PC-9 (cell line): ENCODE results near the gene ADAMTSL5. TPM values are rescaled to one million over a fixed set of nuclear protein-coding genes. Genes with fewer than 3 reads are reported as not detected.

ENCODE experiments used
- BruUV-seq: library from RNA; stranded (reverse); fragments of 400-500 nt; replicated peaks from 2 replicates; lab custom pipeline; 2021; lab: Mats Ljungman, UMichigan
- CTCF ChIA-PET: fragments of 300-600 bp; sonication (Branson Sonifier 250); formaldehyde crosslinking; loops from one replicate; lab custom pipeline; 2022; ENCODE audit warnings: antibody characterized with exemption; lab: Charles Lee
- POLR2A ChIA-PET: fragments of 300-600 bp; sonication (Branson Sonifier 250); formaldehyde crosslinking; loops from one replicate; lab custom pipeline; 2022; ENCODE audit warnings: antibody characterized with exemption; ENCODE audit not compliant: unreplicated experiment; lab: Charles Lee
- DNase-seq, 2 experiments: peaks; one replicate each; pipeline versions ENCODE4 v3.0.0 to v3.0.0-alpha.2; 2015 to 2022; ENCODE audit warnings: mixed read lengths in 1 of 2
- H2AFZ ChIP-seq: fragments of 200-600 bp; sonication (generic); 2 replicates; pipeline ENCODE4 v1.8.1; 2017; ENCODE audit warnings: antibody characterized with exemption
- H3F3A ChIP-seq: fragments of 200-600 bp; sonication (generic); 2 replicates; pipeline ENCODE4 v1.8.1; 2017; ENCODE audit warnings: antibody characterized with exemption, mild to moderate bottlenecking, low read depth; ENCODE audit not compliant: insufficient read depth
- H3K27ac ChIP-seq: fragments of 200-600 bp; sonication (generic); 2 replicates; pipeline ENCODE4 v1.6.1; 2016; ENCODE audit warnings: mixed run types
- H3K27me3 ChIP-seq: fragments of 200-600 bp; sonication (generic); 2 replicates; pipeline ENCODE4 v1.6.1; 2016; ENCODE audit warnings: low read depth, mixed run types; ENCODE audit not compliant: insufficient read depth
- H3K36me3 ChIP-seq: fragments of 200-600 bp; sonication (generic); 2 replicates; pipeline ENCODE4 v1.6.1; 2016; ENCODE audit warnings: low read depth, mixed run types
- H3K4me1 ChIP-seq: fragments of 200-600 bp; sonication (generic); replicated peaks from 2 replicates; pipeline ENCODE4 v1.6.1; 2016; ENCODE audit warnings: mixed run types; ENCODE audit not compliant: insufficient read depth
- H3K4me2 ChIP-seq: fragments of 200-600 bp; sonication (generic); 2 replicates; pipeline ENCODE4 v1.6.1; 2017; ENCODE audit warnings: mixed run types
- H3K4me3 ChIP-seq: fragments of 200-600 bp; sonication (generic); 2 replicates; pipeline ENCODE4 v1.6.1; 2016; ENCODE audit warnings: mixed run types
- H3K79me2 ChIP-seq: fragments of 200-600 bp; sonication (generic); 2 replicates; pipeline ENCODE4 v1.6.1; 2017; ENCODE audit warnings: low read depth, mixed run types
- H3K9me2 ChIP-seq: fragments of 200-600 bp; sonication (generic); 2 replicates; pipeline ENCODE4 v1.8.1; 2017; ENCODE audit warnings: mild to moderate bottlenecking; ENCODE audit not compliant: insufficient read depth
- H3K9me3 ChIP-seq: fragments of 200-600 bp; sonication (generic); 2 replicates; pipeline ENCODE4 v1.8.1; 2016; ENCODE audit warnings: low read depth; ENCODE audit not compliant: insufficient read depth
- H4K20me1 ChIP-seq: fragments of 200-600 bp; sonication (generic); 2 replicates; pipeline ENCODE4 v1.8.1; 2017; ENCODE audit not compliant: insufficient read depth
- CTCF ChIP-seq: fragments of 200-600 bp; sonication (generic); conservative IDR thresholded peaks from 2 replicates; pipeline ENCODE4 v1.6.1; 2017; ENCODE audit warnings: mixed run types, antibody characterized with exemption, mild to moderate bottlenecking, moderate library complexity
- EZH2 ChIP-seq: fragments of 200-600 bp; sonication (generic); IDR thresholded peaks from 2 replicates; pipeline ENCODE4 v1.8.0; 2017; ENCODE audit warnings: antibody characterized with exemption, low read depth
- intact Hi-C: fragments of 100-400 bp; cut with micrococcal nuclease; formaldehyde crosslinking; loops from one replicate; pipeline ENCODE4 v1.10.0; 2022; ENCODE audit not compliant: unreplicated experiment
- total RNA-seq: library from RNA; stranded (reverse); gene quantifications from 2 replicates; pipeline ENCODE4 v1.2.3, GENCODE V29; 2021

ADAMTSL5 gene
- total RNA-seq, 1 experiment from 2014 or later = 13.6 TPM

- POLR2A ChIA-PET = no interaction called here
- BruUV-seq = no TSS peak
These were observed 17.6 kb downstream of the ADAMTSL5 start for GRCh38 chr19:1495051-1495798.

GRCh38 chr19:1494115-1494815, 18.6 kb downstream of the ADAMTSL5 start:
- intact Hi-C loops = no loop called here
- Histone ChIP-seq H3K27me3 (no peaks in the 10 kb centered on the region), H3K9me3 (no peaks in the 10 kb centered on the region), H3K36me3 (no peaks in the 10 kb centered on the region), H3K9me2 (no peaks in the 10 kb centered on the region), H2AFZ (no peak overlapping the region), H4K20me1 (no peaks in the 10 kb centered on the region), H3K4me1 (peaks cover 13% of the 10 kb centered on the region), H3K4me3 (no peak overlapping the region), H3K4me2 (no peak overlapping the region), H3K79me2 (peaks cover 11% of the 10 kb centered on the region), H3K27ac (no peak overlapping the region), H3F3A (no peaks in the 10 kb centered on the region)
- no peak for DNase-seq
- no TSS peak for BruUV-seq
- CTCF ChIA-PET = no interaction called here
- POLR2A ChIA-PET = no interaction called here
- no peak for TF ChIP-seq CTCF
- no peak for TF ChIP-seq EZH2

More at GRCh38 chr19:1495051-1495798, 17.6 kb downstream of the ADAMTSL5 start:
- DNase-seq = no peak
- Histone ChIP-seq H3K4me2 (no peak overlapping the region), H3K4me3 (no peak overlapping the region), H3F3A (no peaks in the 10 kb centered on the region), H3K4me1 (peaks cover 13% of the 10 kb centered on the region), H3K79me2 (peaks cover 11% of the 10 kb centered on the region), H3K9me3 (no peaks in the 10 kb centered on the region), H4K20me1 (no peaks in the 10 kb centered on the region), H2AFZ (no peak overlapping the region), H3K9me2 (no peaks in the 10 kb centered on the region), H3K27me3 (no peaks in the 10 kb centered on the region), H3K36me3 (no peaks in the 10 kb centered on the region), H3K27ac (no peak overlapping the region)
- intact Hi-C loops = no loop called here
- CTCF ChIA-PET = no interaction called here
- TF ChIP-seq EZH2 = no peak
- no peak for TF ChIP-seq CTCF

- Histone ChIP-seq H3K4me3 (peak overlapping the region; percentile 65; the same call in 1 of the 2 replicates), H3K27ac (0 out of 2 replicates have a peak overlapping the region, but pooled peaks have one; percentile 39), H2AFZ (no peak overlapping the region), H3K36me3 (no peaks in the 10 kb centered on the region), H3K27me3 (no peaks in the 10 kb centered on the region), H3K4me1 (peaks cover 13% of the 10 kb centered on the region), H3K9me2 (no peaks in the 10 kb centered on the region), H3K9me3 (no peaks in the 10 kb centered on the region), H3K4me2 (peak overlapping the region; percentile 78), H4K20me1 (no peaks in the 10 kb centered on the region), H3F3A (no peaks in the 10 kb centered on the region), H3K79me2 (peaks cover 11% of the 10 kb centered on the region)
- ChIA-PET CTCF (no interaction called here), POLR2A (interaction anchor here (0.6 kb wide), 1 partner anchor 224 kb away, joined by 4 read pairs; the partner anchor contains the start of gene CIRBP)
- no TSS peak for BruUV-seq
- intact Hi-C loops = no loop called here
- DNase-seq = peak in 1 of 2 experiments; percentile 66
- TF ChIP-seq EZH2 (no peak), CTCF (no peak)
These were observed 20.3 kb downstream of the ADAMTSL5 start for GRCh38 chr19:1492474-1493006.
